ENCODE data around the gene DIPK2B. TPM values are rescaled to one million over a fixed set of nuclear protein-coding genes. Genes with fewer than 3 reads are reported as not detected.
A peak's percentile ranks its signal among the peaks of the same experiment; 100 is the strongest.

The DIPK2B gene
- total RNA-seq, 2 donors from 2014 or later = not detected

DNA sequence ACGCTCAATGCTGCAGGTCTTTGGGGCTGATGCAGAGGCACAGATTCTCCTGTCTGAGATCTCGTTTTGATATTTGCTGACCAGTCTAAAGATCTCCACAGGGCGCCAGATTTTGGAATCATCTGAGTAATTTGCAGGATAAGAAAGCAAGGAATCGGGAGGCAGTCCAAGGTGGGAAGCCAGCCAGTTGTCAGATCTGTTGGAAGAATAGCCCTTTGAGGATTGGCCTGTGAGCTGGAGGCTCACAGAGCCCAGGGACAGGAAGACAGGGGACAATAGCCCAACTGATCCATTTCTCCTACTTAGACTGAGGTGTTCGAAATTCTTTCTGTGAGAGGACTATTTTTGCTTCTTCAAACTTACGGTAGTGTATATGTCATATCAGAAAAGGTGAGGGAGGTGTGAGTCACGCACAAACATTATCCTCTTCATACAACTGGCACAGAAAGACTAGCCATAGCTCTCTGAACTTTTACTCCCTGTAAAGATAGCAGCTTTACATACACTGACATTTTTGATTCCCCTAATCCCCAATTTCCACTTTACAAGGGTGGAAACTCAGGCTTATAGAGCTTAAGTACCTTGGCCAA is 8.8 kb downstream of the DIPK2B start:
- Mint-ChIP-seq H3K4me1 (ENCODE audit: low read depth in 2 of 2) (peaks cover 9 to 10% of the 10 kb centered on the region in 2 donors), H3K9me3 (no peaks in the 10 kb centered on the region), H3K27ac (no peak overlapping the region), H3K27me3 (peaks cover 0 to 36% of the 10 kb centered on the region in 2 donors), H3K36me3 (no peaks in the 10 kb centered on the region), H3K4me3 (no peak overlapping the region)
- no peak for DNase-seq (ENCODE audit: low spot score)
- no peak for ATAC-seq

DNA sequence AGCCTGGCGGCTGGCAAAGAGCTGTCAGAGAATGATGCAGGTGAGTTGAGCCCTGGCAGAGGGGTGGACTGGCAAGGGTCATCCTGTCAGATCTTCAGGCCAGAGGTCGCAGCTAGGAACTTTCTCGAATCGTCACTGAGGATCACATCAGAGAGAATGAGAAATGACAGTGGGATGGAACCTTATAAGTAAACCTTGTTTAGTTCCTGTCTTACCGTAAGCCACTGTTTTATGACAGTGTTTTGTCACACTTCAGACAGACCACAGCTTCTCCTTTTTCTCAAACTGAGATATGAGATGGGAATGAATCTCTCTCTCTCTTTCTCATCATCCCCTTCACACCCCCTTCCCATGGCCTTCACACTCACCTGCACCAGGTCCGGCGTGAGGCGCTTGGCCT is 9.3 kb downstream of the DIPK2B start:
- DNase-seq (ENCODE audit: low spot score) (no peak), ATAC-seq (no peak)
- Mint-ChIP-seq H3K27me3 (peaks cover 0 to 34% of the 10 kb centered on the region in 2 donors), H3K4me1 (ENCODE audit: low read depth in 2 of 2) (peaks cover 9 to 11% of the 10 kb centered on the region in 2 donors), H3K27ac (peak overlapping the region in 1 of 2 donors; percentile 23), H3K9me3 (no peaks in the 10 kb centered on the region), H3K36me3 (no peaks in the 10 kb centered on the region), H3K4me3 (no peak overlapping the region)

GRCh38 chrX:45187731-45188130 is 12.9 kb downstream of the DIPK2B start:
- peaks cover 0 to 28% of the 10 kb centered on the region in 2 donors for H3K27me3 Mint-ChIP-seq
- H3K36me3 Mint-ChIP-seq = no peaks in the 10 kb centered on the region
- ATAC-seq (no peak), DNase-seq (ENCODE audit: low spot score) (no peak)
- H3K4me1 Mint-ChIP-seq (ENCODE audit: low read depth in 2 of 2) = peaks cover 9 to 11% of the 10 kb centered on the region in 2 donors
- H3K4me3 Mint-ChIP-seq = peak overlapping the region; percentile 86
- peak overlapping the region in 1 of 2 donors; percentile 80 for H3K27ac Mint-ChIP-seq
- no peaks in the 10 kb centered on the region for H3K9me3 Mint-ChIP-seq

DNA sequence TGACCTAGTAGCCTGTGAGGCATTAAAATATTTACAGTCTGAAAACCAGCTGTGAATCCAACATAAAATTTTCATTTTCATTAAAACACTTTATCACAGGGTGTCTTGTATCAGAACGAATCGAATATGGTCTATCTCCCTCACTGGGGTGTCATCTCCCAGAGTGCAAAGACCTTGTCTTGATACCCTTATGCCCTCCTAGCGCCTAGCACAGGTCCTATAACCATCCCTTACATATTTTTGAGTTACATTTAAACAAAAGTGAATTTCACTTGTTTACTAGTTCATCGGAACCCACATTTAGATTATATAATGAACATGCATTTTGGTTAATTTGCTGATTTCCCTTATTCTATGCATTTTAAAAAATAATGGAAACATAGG is 14.0 kb downstream of the DIPK2B start:
- peak overlapping the region in 1 of 2 donors; percentile 80 for H3K27ac Mint-ChIP-seq
- no peak for ATAC-seq

GRCh38 chrX:45184211-45184610 is 16.5 kb downstream of the DIPK2B start:
- Mint-ChIP-seq H3K36me3 (peaks cover 3% of the 10 kb centered on the region), H3K4me3 (no peak overlapping the region), H3K27me3 (peaks cover 0 to 20% of the 10 kb centered on the region in 2 donors), H3K4me1 (ENCODE audit: low read depth in 2 of 2) (peaks cover 9 to 11% of the 10 kb centered on the region in 2 donors), H3K9me3 (no peaks in the 10 kb centered on the region), H3K27ac (no peak overlapping the region)
- DNase-seq (ENCODE audit: low spot score) = no peak
- no peak for ATAC-seq

More for the DNA sequence above, 14.0 kb downstream of the DIPK2B start:
- Mint-ChIP-seq H3K27me3 (peaks cover 0 to 27% of the 10 kb centered on the region in 2 donors), H3K9me3 (no peaks in the 10 kb centered on the region), H3K4me1 (ENCODE audit: low read depth in 2 of 2) (peaks cover 9 to 11% of the 10 kb centered on the region in 2 donors), H3K36me3 (no peaks in the 10 kb centered on the region), H3K4me3 (peak overlapping the region; percentile 86)
- DNase-seq (ENCODE audit: low spot score) = no peak

GRCh38 chrX:45172890-45173289 is 27.8 kb downstream of the DIPK2B start:
- Mint-ChIP-seq H3K27me3 (peaks cover 0 to 17% of the 10 kb centered on the region in 2 donors), H3K4me3 (no peak overlapping the region), H3K27ac (no peak overlapping the region), H3K9me3 (no peaks in the 10 kb centered on the region), H3K36me3 (no peaks in the 10 kb centered on the region), H3K4me1 (ENCODE audit: low read depth in 2 of 2) (no peaks in the 10 kb centered on the region)
- DNase-seq (ENCODE audit: low spot score) (no peak), ATAC-seq (no peak)

DNA sequence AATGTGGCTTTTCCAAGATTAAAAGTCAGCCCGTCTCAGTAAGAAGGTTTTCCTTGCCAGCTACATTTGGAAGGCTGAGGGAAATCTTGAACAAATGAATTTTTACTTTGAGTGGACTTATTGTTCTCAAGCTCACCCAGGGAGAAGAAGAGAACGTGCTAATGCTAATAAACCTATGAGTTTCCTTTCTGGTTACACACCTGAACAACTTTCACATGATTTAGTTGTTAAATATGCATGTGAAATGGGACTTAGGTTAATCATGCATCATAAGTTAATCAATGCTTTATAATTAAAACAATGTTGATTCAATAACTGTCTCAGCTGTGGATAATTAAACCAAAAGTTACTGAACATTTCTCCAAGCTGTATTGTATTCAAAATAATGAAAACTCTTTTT is 33.9 kb downstream of the DIPK2B start:
- Mint-ChIP-seq H3K36me3 (no peaks in the 10 kb centered on the region), H3K4me1 (ENCODE audit: low read depth in 2 of 2) (no peaks in the 10 kb centered on the region), H3K27ac (no peak overlapping the region), H3K27me3 (peaks cover 0 to 13% of the 10 kb centered on the region in 2 donors), H3K9me3 (no peaks in the 10 kb centered on the region), H3K4me3 (no peak overlapping the region)
- ATAC-seq (no peak), DNase-seq (ENCODE audit: low spot score) (no peak)

GRCh38 chrX:45165726-45166125 is 35.0 kb downstream of the DIPK2B start:
- no peak for DNase-seq (ENCODE audit: low spot score)
- ATAC-seq = no peak
- H3K36me3 Mint-ChIP-seq = no peaks in the 10 kb centered on the region
- peaks cover 0 to 15% of the 10 kb centered on the region in 2 donors for H3K27me3 Mint-ChIP-seq
- H3K9me3 Mint-ChIP-seq = no peaks in the 10 kb centered on the region
- H3K4me3 Mint-ChIP-seq = no peak overlapping the region
- no peak overlapping the region for H3K27ac Mint-ChIP-seq
- no peaks in the 10 kb centered on the region for H3K4me1 Mint-ChIP-seq (ENCODE audit: low read depth in 2 of 2)

- ATAC-seq (no peak), DNase-seq (ENCODE audit: low spot score) (no peak)
- H3K4me1 Mint-ChIP-seq (ENCODE audit: low read depth in 2 of 2) = no peaks in the 10 kb centered on the region
- H3K9me3 Mint-ChIP-seq = no peaks in the 10 kb centered on the region
- H3K36me3 Mint-ChIP-seq = no peaks in the 10 kb centered on the region
- no peak overlapping the region for H3K4me3 Mint-ChIP-seq
- no peak overlapping the region for H3K27ac Mint-ChIP-seq
- peaks cover 0 to 19% of the 10 kb centered on the region in 2 donors for H3K27me3 Mint-ChIP-seq
Measured at GRCh38 chrX:45164995-45165394, 35.7 kb downstream of the DIPK2B start.

- Mint-ChIP-seq H3K36me3 (no peaks in the 10 kb centered on the region), H3K9me3 (no peaks in the 10 kb centered on the region), H3K27ac (no peak overlapping the region), H3K4me1 (ENCODE audit: low read depth in 2 of 2) (no peaks in the 10 kb centered on the region), H3K4me3 (no peak overlapping the region), H3K27me3 (peaks cover 0 to 16% of the 10 kb centered on the region in 2 donors)
- no peak for ATAC-seq
- no peak for DNase-seq (ENCODE audit: low spot score)
Measured at GRCh38 chrX:45164021-45164621, 36.6 kb downstream of the DIPK2B start.

GRCh38 chrX:45157647-45158046 is 43.0 kb downstream of the DIPK2B start:
- peaks cover 0 to 21% of the 10 kb centered on the region in 2 donors for H3K27me3 Mint-ChIP-seq
- no peak for ATAC-seq
- no peak overlapping the region for H3K4me3 Mint-ChIP-seq

GRCh38 chrX:45154462-45154861 is 46.2 kb downstream of the DIPK2B start:
- ATAC-seq = no peak
- H3K4me3 Mint-ChIP-seq = no peak overlapping the region
- no peaks in the 10 kb centered on the region for H3K4me1 Mint-ChIP-seq (ENCODE audit: low read depth in 2 of 2)

More at GRCh38 chrX:45157647-45158046, 43.0 kb downstream of the DIPK2B start:
- no peaks in the 10 kb centered on the region for H3K4me1 Mint-ChIP-seq (ENCODE audit: low read depth in 2 of 2)
- no peak for DNase-seq (ENCODE audit: low spot score)
- no peaks in the 10 kb centered on the region for H3K36me3 Mint-ChIP-seq
- no peak overlapping the region for H3K27ac Mint-ChIP-seq
- H3K9me3 Mint-ChIP-seq = no peaks in the 10 kb centered on the region

GRCh38 chrX:45154033-45154360 is 46.7 kb downstream of the DIPK2B start:
- no peak for DNase-seq (ENCODE audit: low spot score)
- ATAC-seq = no peak
- H3K27ac Mint-ChIP-seq = no peak overlapping the region
- H3K9me3 Mint-ChIP-seq = no peaks in the 10 kb centered on the region
- H3K4me3 Mint-ChIP-seq = no peak overlapping the region
- no peaks in the 10 kb centered on the region for H3K36me3 Mint-ChIP-seq
- peaks cover 0 to 11% of the 10 kb centered on the region in 2 donors for H3K27me3 Mint-ChIP-seq
- H3K4me1 Mint-ChIP-seq (ENCODE audit: low read depth in 2 of 2) = no peaks in the 10 kb centered on the region

More at GRCh38 chrX:45154462-45154861, 46.2 kb downstream of the DIPK2B start:
- no peak for DNase-seq (ENCODE audit: low spot score)
- Mint-ChIP-seq H3K27me3 (peaks cover 0 to 11% of the 10 kb centered on the region in 2 donors), H3K9me3 (no peaks in the 10 kb centered on the region), H3K27ac (no peak overlapping the region), H3K36me3 (no peaks in the 10 kb centered on the region)
